ENCODE data around the gene ADCY3. TPM values are rescaled to one million over a fixed set of nuclear protein-coding genes. Genes with fewer than 3 reads are reported as not detected.
"Not testable (repeated sequence)": the region's sequence is repeated elsewhere in the genome, so short reads cannot be mapped to it uniquely, and the experiment has no call there.

Gene ADCY3
- total and polyA plus RNA-seq, 10 donors, result 36.5 to 61.5 (median 52.7) TPM

DNA sequence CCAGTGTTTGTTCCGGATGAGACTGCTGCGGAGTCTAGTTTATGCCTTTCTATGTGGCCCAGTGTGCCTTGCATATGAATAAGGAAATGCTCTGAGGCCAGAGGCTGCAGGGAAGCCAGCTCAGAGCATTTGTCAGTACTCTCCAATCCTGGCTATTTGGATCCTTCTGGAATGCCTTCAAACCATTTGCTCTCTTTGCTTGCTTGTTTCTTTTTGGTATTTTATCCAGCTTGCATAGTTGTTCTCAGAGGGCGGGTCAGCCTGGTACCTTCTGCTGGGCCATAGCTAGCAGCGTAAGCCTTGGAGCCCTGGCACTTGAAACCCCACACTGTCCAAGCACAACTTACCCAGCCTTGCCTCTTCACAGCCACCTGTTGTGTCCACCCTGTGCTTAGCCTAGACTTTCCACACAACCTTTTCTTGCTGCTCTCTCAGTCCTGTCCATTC is 106.3 kb downstream of the ADCY3 start:
- 97 to 98% (median 98%) methylated on average over 4 of the region's 4 CpGs for WGBS, 5 donors
- no peak overlapping the region for H3K27ac ChIP-seq
- no peak for DNase-seq
- no peak for TF ChIP-seq POLR2A (IDR thresholded peaks at IDR 0.05)
- no peak for TF ChIP-seq POLR2AphosphoS5 (IDR thresholded peaks at IDR 0.05)
- TF ChIP-seq, protein P1, sequence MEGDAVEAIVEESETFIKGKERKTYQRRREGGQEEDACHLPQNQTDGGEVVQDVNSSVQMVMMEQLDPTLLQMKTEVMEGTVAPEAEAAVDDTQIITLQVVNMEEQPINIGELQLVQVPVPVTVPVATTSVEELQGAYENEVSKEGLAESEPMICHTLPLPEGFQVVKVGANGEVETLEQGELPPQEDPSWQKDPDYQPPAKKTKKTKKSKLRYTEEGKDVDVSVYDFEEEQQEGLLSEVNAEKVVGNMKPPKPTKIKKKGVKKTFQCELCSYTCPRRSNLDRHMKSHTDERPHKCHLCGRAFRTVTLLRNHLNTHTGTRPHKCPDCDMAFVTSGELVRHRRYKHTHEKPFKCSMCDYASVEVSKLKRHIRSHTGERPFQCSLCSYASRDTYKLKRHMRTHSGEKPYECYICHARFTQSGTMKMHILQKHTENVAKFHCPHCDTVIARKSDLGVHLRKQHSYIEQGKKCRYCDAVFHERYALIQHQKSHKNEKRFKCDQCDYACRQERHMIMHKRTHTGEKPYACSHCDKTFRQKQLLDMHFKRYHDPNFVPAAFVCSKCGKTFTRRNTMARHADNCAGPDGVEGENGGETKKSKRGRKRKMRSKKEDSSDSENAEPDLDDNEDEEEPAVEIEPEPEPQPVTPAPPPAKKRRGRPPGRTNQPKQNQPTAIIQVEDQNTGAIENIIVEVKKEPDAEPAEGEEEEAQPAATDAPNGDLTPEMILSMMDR (IDR thresholded peaks at IDR 0.05 in 8 of 11, conservative IDR thresholded peaks at IDR 0.05 in 3 of 11), result no peak
- intact Hi-C loops (cut with DNase I; ENCODE audit: low total_unique reads), result no loop called here
- H3K36me3 ChIP-seq, result peaks cover 0 to 56% (median 14%) of the 10 kb centered on the region in 6 donors
- H3K27me3 ChIP-seq (replicated peaks in 1 of 7), result no peaks in the 10 kb centered on the region
- peaks cover 0 to 6% (median 0%) of the 10 kb centered on the region in 6 donors for H3K4me1 ChIP-seq
- H3K4me3 ChIP-seq, result no peak overlapping the region
- H3K9me3 ChIP-seq, result no peaks in the 10 kb centered on the region

DNA sequence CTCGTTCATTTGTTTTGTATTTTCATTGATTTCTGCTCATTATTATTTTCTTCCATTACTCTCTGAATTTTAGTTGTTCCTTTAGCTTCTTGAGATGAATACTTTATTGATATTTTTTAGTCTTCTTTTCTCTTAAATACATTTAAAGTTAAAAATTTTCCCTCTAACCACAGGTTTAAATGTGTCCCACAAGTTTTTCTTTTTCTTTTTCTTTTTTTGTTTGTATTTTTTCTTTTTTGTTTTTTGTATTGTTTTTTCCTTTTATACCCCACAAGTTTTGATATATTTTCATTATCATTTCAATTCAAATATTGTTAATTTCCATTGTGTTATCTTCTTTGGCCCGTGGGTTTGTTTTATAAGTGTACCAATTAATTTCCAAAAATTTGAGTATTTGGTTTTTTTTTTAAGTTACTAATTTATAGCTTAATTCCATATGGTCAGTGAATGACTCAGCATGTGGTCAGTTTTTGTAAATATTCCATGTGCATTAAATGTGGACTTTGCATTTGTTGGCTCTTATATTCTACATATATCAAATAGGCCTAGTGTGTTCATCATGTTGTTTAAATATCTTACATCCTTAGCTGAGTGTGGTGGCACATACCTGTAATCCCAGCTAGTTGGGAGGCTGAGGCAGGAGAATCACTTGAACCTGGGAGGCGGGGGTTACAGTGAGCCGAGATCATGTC is 110.6 kb downstream of the ADCY3 start:
- 88 to 93% (median 89%) methylated on average over 4 of the region's 4 CpGs for WGBS, 5 donors
- H3K36me3 ChIP-seq, result peaks cover 0 to 30% (median 0%) of the 10 kb centered on the region in 6 donors
- no peak overlapping the region for H3K27ac ChIP-seq
- H3K27me3 ChIP-seq (replicated peaks in 1 of 7), result no peaks in the 10 kb centered on the region
- no peak for DNase-seq
- H3K4me1 ChIP-seq, result peaks cover 0 to 5% (median 0%) of the 10 kb centered on the region in 6 donors
- H3K9me3 ChIP-seq, result peaks cover 0 to 10% (median 8%) of the 10 kb centered on the region in 8 donors
- TF ChIP-seq, protein P1 (IDR thresholded peaks at IDR 0.05 in 8 of 11, conservative IDR thresholded peaks at IDR 0.05 in 3 of 11), result no peak
- TF ChIP-seq POLR2AphosphoS5 (IDR thresholded peaks at IDR 0.05) (no peak), POLR2A (IDR thresholded peaks at IDR 0.05) (no peak)
- H3K4me3 ChIP-seq, result no peak overlapping the region
- intact Hi-C loops (cut with DNase I; ENCODE audit: low total_unique reads), result no loop called here

DNA sequence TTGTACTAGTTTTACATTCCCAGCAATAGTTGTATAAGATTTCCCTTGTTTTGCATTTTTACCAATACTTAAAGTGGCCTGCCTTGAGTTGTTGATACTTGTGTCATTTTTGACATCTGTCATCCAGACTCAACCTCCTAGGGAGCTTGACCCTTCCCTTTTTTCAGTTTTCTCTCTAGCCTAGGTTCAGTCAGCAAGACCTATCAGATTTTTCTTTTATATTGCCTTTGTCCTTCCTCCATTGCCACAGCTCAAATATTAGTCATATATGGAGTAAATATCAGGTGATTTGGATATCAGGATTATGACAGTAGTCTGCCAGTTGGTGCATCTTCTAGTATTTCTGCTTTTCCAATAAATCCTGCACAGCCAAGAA is 113.4 kb downstream of the ADCY3 start:
- H3K27me3 ChIP-seq (replicated peaks in 1 of 7), result no peaks in the 10 kb centered on the region
- no peak for TF ChIP-seq POLR2AphosphoS5 (IDR thresholded peaks at IDR 0.05)
- TF ChIP-seq POLR2A (IDR thresholded peaks at IDR 0.05), result no peak
- TF ChIP-seq, protein P1 (IDR thresholded peaks at IDR 0.05 in 8 of 11, conservative IDR thresholded peaks at IDR 0.05 in 3 of 11), result no peak
- H3K9me3 ChIP-seq, result peaks cover 0 to 10% (median 8%) of the 10 kb centered on the region in 8 donors
- H3K27ac ChIP-seq, result no peak overlapping the region
- intact Hi-C loops (cut with DNase I; ENCODE audit: low total_unique reads), result no loop called here
- peaks cover 0 to 5% (median 0%) of the 10 kb centered on the region in 6 donors for H3K4me1 ChIP-seq
- H3K4me3 ChIP-seq, result no peak overlapping the region
- peaks cover 0 to 16% (median 0%) of the 10 kb centered on the region in 6 donors for H3K36me3 ChIP-seq
- DNase-seq, result no peak

DNA sequence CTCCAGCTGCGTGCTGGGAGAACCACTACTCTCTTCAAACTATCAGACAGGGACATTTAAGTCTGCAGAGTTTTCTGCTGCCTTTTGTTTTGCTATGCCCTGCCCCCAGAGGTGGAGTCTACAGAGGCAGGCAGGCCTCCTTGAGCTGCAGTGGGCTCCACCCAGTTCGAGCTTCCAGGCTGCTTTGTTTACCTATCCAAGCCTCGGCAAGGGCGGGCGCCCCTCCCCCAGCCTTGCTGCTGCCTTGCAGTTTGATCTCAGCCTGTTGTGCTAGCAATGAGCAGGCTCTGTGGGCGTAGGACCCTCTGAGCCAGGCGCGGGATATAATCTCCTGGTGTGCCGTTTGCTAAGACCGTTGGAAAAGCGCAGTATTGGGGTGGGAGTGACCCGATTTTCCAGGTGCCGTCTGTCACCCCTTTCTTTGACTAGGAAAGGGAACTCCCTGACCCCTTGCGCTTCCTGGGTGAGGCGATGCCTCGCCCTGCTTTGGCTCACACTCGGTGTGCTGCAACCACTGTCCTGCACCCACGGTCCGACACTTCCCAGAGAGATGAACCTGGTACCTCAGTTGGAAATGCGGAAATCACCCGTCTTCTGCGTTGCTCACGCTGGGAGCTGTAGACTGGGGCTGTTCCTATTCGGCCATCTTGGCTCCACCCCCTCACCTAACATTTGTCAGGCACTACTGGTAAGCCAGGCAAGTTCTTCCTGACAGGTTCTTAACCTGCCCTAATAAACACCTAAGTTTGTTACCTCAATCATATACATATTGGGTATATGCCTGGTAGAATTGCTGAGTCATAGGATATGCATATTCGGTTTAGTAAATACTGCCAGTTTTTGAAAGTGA is 114.0 kb downstream of the ADCY3 start:
- H3K4me3 ChIP-seq; H3K27me3 ChIP-seq (replicated peaks in 1 of 7); DNase-seq; H3K4me1 ChIP-seq; H3K9me3 ChIP-seq; H3K27ac ChIP-seq; intact Hi-C loops (cut with DNase I; ENCODE audit: low total_unique reads): not testable (repeated sequence)
- peaks cover 0 to 16% (median 0%) of the 10 kb centered on the region in 6 donors for H3K36me3 ChIP-seq
- 91 to 96% (median 96%) methylated on average over 22 to 25 of the region's 25 CpGs for WGBS, 5 donors

DNA sequence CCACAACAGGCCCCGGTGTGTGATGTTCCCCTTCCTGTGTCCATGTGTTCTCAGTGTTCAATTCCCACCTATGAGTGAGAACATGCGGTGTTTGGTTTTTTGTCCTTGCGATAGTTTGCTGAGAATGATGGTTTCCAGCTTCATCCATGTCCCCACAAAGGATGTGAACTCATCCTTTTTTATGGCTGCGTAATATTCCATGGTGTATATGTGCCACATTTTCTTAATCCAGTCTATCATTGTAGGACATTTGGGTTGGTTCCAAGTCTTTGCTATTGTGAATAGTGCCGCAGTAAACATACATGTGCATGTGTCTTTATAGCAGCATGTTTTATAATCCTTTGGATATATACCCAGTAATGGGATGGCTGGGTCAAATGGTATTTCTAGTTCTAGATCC is 119.5 kb downstream of the ADCY3 start:
- DNase-seq; H3K4me3 ChIP-seq; H3K4me1 ChIP-seq; H3K9me3 ChIP-seq; H3K27ac ChIP-seq; H3K27me3 ChIP-seq (replicated peaks in 1 of 7); intact Hi-C loops (cut with DNase I; ENCODE audit: low total_unique reads): not testable (repeated sequence)
- H3K36me3 ChIP-seq, result peaks cover 0 to 21% (median 5%) of the 10 kb centered on the region in 6 donors
- WGBS, 5 donors, result 90 to 99% (median 97%) methylated on average over 3 to 5 of the region's 5 CpGs
